ENCODE measurements around the gene FOXN1.
A peak's percentile ranks its signal among the peaks of the same experiment; 100 is the strongest.

Gene FOXN1

DNA sequence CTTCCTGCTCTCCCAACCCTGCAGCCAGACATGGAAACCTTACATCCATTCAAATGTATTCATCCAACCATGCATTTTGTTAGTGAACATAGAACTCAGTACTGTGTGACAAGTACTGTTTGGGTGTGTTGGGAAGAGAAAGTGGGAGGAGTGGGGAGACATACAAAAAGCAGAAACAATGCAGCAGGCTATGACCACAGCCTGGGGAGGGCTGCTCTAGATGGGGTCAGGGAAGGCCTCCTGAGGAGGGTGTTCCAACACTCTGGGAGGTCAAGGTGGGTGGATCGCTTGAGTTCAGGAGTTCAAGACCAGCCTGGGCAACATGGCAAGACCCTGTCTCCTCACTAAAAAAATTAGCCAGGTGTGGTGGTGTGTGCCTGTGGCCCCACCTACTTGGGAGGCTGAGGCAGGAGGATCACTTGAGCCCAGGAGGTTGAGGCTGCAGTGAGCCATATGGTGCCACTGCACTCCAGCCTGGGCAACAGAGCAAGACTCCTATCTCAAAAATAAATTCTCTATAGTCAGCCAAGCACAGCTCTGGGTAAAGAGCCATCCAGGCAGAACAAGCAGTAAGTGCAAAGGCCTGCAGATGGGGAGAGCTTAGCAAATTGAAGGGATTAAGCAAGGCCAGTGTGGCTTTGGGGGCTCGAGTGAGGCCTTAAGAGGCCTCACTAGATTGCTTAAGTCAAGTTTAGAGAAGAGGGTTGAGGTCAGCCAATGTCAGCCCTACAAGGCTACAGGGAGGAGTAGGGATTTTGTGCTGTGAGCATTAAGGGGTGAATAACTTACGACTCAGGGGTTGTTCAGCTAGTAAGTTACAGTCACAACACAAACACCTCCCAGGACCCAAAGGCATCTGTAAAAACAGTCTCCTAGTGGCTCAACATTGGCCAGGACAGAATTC is 27.2 kb upstream of the FOXN1 start:
- no peak for DNase-seq

DNA sequence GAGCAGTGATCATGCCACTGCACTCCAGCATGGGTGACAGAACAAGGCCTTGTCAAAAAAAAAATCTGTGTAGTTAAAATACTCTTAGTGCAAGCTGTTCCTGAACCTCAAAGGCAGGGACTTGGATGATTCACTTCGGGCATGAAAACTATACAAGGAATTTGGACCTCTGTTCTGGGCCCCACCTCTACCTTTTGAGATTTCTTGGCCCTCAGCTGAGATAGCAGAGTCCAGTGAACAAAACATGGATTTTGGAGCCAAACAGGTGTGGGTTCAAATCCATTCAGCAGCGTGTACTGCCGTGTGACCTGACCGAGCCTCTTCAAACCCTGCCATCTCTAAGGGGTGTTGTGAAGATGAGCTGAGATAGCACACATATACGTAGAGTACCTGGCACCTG is 25.9 kb upstream of the FOXN1 start:
- DNase-seq: no peak

DNA sequence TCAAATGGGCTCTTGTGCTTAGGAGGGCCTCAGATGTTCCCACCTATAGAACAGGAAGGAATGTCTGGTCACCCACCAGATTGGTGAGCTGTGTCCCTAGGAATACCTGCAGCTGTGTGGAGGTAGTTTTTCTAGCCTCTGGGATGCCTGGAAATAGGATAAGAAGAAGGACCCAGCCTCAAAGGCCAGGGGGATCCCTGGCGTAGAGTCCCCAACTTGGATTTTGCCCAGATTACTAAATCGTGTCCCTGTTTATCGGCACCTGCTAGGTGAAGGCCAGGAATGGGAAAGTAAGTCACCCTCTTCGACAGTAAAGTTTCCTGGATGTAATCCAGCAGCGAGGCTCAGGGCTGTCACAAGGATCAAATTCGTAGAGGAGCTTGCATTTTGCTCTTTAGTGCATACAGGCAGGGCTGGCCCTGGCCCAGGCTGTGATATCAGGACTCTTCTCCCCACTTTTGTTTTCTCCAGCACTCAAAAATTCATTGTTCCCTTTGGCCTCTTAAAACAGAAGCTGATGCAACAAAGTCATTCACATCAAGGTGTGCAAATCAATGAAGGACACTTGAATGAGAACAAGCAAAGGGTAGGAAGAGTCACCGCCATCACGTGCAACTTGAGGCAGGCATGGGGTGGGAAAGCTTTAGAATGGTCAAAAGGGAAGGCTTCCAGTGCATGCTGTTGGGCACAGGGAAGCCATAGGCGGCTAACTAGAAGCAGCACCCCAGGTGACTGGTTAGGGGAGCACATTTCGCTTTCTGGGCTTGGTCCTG is 25.2 kb upstream of the FOXN1 start:
- DNase-seq: no peak

DNA sequence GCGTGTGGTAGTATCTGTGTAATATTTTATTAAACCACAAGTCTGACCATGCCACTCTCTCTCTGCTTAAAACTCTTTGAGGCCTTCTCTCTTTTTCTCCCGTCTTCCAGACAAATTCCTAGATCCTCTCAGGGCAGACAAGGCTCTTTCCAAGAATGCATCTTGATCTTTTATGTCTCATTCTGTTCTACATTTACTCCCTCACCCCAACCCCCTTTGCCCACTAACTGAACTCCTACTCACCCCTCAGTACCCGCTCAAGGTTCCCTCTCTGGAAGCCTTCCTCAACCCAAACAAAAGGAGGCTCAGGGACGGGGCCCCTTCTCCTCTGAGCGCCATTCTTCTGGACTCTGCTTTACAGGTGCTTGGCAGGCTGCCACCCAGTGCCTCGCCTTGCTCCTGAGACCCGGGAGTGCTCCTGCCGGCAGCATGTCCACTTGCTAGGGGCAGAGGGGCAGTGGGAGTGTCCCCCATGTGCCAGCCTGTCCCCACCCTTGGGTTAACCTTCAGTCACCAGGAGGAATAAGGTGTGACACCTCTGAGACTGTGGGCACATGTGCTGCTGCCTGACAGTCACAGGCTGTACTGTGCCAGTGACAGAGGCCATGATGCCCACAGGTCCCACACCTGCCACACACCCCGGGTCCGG is 23.5 kb upstream of the FOXN1 start:
- DNase-seq: no peak

DNA sequence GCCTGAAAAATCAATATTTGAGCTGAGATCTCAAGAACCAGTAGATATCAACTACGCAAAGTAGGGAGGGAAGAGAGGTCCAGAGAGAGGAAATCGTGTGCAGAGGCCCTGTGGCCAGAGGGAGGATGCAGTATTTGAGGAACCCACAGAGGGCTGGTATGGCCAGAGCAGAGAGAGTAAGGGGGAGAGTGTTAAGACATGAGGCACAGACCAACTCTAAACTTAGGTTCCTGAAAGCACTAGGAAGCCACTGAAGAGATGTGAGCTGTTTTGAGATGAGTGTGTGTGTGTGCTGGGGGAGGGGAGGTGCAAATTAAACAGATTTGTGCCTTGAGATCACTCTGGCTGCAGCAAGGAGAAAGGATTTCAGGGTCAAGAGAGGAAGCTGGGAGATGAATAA is 21.9 kb upstream of the FOXN1 start:
- DNase-seq: no peak

DNA sequence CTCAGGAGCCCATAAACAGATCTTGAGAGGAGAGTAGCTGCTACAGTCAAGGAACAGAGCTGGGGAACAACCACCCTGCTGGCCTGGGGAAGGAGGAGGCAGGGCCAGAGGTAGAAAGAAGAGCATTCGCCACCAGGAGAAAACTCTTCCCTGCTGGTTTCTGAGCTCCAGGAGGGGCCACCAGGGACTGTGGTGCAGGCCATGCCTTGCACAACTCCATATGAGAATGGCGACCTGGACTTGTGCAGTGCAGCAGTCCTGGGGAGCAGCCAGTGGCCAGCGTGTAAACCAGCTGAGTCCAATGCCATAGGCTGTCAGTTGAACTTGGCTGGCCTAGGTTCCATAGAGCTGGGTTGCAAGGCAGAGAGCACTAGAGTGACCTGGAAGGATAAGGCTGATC is 21.1 kb upstream of the FOXN1 start:
- DNase-seq: no peak

DNA sequence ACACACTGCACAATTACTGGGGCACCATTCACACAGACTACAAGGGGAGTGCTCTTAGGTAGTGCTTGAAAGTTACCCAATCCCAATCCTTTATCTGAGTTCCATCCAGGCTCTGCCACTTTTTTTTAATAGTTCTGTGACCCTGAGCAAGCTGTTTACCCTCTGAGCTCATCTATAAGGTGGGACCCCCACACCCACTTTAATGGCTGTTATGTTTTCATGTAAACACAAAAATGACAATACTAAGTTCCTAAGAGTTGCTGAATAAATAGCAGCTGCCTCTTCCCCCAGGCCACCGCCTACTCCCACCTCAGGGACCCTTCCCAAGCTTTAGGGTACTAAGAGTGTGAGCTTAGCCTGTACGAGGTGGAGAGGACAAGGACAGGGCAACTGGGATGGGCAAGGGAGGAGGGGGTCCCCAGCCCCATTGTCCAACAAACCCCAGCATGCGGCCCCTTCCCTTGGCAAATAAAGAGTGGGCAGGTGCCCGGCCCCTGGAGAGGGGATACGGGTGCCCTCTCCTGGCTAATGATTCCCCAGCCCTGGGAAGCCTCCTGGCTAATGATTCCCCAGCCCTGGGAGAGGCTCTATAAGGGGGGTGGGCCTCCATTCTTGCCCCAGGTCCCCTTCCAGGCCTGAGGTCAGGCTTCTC is 18.1 kb upstream of the FOXN1 start:
- DNase-seq: no peak

DNA sequence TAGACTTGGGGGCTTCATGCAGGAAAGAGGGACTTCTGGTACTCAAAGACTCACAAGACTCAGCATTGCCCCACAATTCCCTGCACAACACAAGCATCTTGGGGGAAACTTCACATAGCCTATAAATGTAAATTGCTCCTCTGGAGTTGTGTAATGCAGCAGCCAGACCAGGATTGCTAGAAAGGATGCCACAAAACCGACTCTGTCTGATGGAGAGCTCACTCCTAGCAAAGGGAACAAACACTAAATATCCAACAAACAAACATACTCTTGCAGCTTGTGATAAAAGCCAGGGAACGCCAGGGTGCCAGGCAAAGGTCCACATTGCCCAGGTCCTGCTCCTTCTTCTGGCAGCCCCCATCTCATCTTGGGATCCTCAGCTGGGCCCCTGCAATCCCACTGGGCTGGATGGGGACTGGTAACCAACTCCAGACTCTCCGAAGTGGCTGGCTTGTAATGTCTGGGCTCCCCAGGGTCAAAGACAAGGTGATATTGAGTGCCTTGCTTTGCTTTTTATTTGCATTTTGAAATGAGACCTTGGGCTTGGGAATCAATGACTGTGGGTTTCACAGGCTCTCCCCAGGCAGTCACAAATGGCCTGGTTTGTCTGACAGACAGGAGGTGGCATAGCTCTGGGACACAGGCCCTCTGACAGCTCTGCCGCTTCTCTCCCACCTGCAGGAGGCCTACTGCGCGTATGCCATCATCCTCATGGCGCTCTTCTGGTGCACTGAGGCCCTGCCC is 17.4 kb upstream of the FOXN1 start:
- DNase-seq: no peak

DNA sequence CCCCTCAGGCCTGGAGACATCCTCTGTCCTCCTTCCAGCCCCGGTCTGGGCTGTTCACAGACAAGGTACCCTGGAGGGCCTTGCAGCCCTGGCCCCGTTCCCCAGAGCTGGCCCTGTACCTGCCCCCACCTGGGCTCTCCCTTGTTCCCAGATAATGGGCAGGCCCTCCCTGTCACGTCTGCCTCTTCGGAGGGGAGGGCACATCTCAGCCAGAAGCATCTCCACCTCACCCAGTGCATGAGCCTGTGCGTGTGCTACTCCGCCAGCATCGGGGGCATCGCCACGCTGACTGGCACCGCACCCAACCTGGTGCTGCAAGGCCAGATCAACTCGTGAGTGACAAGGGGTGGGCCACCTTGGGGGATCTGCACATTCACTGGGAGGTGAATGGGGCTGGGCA is 14.9 kb upstream of the FOXN1 start:
- DNase-seq: no peak

DNA sequence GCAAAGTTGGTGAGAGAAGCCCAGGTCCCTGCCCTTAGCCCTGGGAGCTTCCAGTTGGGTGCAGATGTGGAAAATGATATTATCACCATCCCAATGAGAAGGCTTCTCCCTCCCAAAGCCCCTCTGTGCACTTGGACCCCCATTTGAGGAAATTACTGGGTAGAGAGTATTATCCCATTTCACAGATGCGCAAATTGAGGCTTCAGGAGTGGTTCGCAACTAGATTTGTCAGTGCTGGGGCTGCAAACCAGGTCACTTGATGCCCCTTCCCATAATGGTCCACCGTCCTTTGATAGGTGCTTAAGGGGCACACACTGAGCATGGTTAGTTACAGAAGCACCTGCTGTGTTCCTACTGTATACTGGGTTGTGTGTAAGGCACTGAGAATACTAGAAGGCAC is 14.3 kb upstream of the FOXN1 start:
- no peak for DNase-seq

DNA sequence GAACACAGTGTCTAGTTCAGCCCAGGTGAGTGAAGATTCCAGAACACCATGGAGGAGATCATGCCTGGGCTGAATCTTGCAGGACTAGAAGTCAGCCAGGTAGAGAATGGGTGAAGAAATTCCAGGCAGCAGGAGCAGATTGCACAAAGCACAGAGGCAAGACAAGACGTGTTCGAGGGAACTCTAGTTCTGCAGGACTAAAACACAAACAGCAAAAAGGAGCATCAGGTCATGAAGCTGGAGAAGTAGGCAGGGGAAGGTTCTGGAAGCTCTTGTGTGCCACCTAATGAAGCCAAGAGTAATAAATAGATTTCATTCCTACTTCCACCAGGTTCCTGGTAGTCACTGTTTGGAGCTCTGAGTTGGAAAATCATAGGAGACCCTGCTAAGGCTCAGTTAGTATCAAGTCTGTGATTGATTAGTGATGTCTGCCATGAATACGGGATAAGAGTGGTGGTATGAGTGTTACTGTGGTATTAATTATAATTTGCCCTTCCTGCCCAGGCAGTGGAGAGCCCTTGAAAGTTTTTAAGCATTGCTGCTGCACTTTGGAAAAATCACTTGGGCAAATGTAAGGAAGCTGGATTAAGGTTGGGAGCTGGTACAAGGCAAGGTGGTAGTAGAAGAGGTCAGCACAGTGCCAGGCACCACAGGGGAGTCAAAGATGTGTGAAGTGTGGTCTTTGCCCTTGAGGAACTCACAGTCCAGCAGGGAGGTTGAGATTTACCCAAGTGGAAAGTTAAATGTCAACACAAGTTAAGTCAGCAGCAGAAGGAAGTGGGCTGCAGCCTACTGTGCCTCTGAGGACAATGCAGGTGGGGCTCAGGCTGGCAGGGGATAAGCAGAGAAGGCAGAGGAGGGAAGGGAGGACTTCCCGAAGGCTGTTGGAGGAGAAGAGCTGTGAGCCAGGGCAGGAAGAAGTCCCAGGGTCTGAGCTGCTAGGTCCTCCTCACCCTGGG is 13.5 kb upstream of the FOXN1 start:
- DNase-seq: no peak

DNA sequence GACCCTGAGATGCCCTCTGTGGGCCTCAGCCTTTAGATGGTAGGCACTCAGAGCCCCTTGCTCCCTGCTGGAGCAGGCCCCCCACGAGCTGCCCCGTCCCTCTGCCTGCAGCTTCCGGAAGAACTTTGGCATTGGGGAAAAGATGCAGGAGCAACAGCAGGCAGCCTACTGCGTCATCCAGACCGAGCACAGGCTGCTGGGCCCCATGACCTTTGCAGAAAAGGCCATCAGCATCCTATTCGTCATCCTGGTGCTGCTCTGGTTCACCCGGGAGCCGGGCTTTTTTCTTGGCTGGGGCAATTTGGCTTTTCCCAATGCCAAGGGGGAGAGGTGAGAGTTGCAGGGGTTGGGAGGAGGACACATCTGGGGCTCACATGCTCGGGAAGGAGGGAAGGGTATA is 12.7 kb upstream of the FOXN1 start:
- DNase-seq: no peak

DNA sequence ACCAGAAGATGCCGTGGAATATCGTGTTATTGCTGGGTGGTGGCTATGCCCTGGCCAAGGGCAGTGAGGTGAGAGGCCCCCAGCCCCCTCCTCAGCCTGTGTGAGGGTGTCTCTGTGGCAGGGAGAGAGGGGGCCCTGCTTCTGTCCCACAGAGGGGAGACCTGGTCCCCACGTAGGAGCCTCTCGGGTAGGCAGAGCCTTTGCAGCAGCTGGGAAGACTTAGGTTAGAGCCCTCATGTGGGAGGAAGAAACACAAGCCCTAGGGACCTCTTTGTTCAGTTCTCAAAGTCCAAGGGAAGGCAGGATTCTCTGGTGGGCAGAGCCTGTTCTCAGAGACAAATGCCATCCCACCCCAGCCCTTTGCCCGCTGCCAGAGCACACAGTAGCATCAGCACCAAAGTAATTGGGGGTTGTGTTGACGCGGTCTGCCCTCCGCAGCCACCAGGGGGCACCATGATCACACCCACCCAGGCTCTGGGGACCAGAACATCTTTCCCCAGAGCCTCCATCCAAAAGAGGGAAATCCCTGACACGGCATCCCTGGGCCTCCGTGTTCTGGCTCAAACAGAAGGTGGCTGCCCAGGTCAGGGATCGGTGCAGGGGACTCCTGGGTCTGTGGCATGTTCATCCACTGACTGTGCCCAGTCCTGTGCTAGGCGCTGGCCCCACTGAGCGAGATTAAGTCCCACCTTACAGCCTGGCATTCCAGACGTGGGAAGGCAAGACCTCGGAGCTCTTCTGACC is 11.5 kb upstream of the FOXN1 start:
- DNase-seq: peak; percentile 90

DNA sequence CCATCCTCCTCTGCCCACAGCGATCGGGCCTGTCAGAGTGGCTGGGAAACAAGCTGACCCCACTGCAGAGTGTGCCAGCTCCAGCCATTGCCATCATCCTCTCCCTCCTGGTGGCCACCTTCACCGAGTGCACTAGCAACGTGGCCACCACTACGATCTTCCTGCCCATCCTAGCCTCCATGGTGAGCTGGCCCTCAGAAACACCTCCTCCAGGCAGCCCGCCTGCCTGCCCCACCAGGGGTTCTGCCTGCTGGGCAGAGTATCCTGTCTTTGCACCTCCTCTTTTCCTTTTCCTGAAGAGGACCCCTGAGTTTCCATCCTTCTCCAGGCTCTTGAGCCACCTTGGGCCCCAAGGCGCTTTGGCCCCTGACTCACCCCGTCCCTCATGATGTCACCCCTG is 10.5 kb upstream of the FOXN1 start:
- DNase-seq: no peak

DNA sequence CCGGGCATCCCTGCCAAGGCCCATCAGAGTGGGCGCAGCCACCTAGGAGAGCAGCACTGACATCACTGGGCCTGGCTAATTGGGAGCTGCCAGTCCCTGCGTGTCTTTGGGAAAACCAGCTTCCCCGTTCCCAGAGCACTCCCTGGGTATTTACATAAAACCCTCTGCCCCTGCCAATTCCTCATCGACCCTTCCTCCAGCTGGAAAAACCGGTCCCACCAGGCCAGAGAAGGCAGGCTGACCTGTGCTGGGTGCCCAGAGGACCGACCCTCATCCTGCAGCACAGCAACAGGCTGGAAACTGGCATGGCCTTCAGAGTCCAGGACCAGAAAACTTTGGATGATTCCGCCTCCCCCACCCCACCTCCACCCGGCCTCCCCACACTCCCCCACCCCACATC is 8.2 kb upstream of the FOXN1 start:
- peak; percentile 88 for DNase-seq

DNA sequence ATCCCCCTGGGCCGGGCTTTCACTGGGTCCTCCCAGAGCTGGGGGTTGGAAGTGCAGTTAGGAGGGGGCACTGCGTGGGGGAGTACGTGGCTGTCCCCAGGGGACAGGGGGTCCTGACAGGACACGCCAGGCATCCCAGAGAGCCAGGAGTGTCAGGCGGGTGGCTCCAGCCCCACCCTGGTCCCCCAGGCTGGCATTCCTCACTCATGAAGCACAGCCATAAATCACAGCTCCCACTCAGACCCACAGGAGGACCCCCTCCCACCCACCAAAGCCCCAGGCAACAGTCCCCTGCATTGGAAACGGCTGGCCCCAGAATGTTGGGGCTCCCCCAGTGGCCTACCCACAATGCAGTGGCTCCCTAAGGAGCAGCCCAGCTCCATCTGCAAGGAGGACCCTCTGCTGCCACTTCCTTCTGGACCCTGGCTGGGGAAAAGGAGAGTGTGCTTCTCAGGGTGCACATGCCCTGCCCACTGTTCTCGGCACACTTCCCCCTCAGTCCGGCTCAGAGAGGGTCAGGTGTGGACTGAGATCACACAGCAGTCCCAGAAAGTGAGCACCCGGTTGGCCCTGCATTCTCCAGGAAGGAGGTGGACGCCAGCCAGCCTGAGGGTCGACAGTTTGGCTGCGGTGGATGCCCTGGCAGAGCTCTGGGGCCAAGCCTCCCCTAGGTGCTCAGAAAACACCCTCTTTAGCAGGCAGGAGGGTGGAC is 7.3 kb upstream of the FOXN1 start:
- DNase-seq: no peak

DNA sequence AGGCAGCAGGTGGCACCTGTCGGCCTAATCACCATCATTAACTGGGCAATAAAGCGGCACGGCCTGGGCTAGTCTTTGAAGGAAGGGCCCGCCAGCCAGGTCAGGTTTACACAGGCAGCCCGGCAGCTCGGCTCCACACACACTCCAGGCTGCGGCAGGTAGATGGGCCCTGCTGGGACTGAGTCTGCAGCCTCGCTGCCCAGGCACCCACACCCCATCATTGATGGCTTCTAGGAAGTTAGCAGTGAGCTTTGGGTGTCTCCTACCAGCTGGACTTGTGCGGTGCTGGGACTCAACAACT is 6.8 kb upstream of the FOXN1 start:
- DNase-seq: no peak

DNA sequence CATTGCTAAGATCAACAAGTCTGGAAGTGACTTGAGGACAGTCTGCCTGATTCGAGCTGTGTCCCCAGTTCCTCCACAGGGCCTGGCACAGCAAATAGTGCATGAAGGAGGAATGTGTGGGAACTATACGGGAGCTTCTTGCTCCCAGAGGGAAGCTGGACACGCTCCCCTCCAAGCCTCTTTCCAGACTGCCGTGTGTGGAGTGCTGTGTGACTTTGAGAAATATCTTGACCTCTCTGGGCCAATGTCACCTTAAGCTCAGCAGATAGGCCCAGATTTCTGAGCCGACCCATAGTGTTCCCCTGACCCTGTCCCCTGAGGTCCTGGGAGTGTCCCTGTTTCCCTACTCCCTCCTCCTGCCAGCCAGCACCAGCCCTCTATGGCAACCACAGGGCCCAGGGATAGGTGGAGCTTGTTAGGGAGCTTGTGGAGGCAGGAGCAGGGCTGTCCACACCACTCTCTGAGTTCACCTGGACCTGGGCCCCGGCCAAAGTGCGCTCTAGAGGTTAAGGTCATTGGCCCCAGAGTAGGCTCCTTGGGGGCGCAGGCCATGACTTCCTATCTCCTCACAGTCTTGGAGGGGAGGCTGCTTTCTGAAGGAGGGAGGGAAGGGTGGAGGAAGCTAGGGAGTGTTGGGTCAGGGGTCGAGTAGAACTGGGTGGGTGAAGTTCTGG is 6.3 kb upstream of the FOXN1 start:
- DNase-seq: no peak

DNA sequence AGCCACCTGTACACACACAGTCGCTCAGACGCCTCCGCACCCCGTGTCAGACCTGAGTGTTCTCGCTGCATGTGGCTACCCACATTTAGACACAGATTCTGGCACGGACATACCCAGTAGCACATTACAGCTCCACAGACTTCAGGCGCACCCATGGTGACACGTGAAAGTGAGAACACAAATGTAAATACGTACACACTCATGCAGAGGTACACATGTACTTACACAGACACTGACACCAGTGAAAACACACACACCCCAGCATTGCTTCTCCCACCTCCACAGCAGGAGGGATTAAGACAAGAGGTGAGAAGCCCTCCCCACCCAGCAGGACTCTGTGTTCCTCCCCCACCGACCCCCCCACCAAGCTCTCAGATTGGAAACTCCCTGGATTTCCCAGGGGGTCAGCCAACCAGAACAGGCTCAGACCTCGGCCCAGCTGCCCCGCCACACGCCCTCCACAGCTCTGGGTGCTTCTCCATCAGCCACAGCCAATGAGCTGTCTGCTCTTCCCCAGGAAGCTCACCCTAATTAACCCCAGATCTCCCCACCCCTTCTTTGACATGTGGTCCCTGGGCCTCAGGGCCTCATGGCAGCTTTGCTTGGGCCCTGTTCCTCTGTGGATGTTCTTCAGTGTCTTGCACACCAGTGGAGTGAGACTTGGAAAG is 5.3 kb upstream of the FOXN1 start:
- no peak for DNase-seq
